Esophagus squamous epithelium (tissue), 5 donors: ENCODE results near the gene ZNF502. TPM values are rescaled to one million over a fixed set of nuclear protein-coding genes. Genes with fewer than 3 reads are reported as not detected.

ENCODE experiments used
- DNase-seq: peaks from one replicate; lab custom pipeline; 2025; lab: John Stamatoyannopoulos, UW
- H3K27ac ChIP-seq, 4 donors: fragments of 200-600 bp; sonication (generic); one replicate each; pipeline ENCODE4 v1.5.1; 2016 to 2019; ENCODE audit warnings: mild to moderate bottlenecking in 1 of 4
- H3K27me3 ChIP-seq, 4 donors: fragments of 200-600 bp; sonication (generic); 1 replicate in 3 of 4; 2 replicates in 1 of 4; pipeline versions ENCODE4 v1.5.1 to v1.6.0; 2017 to 2021; ENCODE audit warnings: antibody characterized with exemption in 1 of 4
- H3K36me3 ChIP-seq, 3 donors: fragments of 200-600 bp; sonication (generic); one replicate each; pipeline ENCODE4 v1.5.1; 2016 to 2019
- H3K4me1 ChIP-seq, 3 donors: fragments of 200-600 bp; sonication (generic); one replicate each; pipeline ENCODE4 v1.5.1; 2017 to 2019
- H3K4me3 ChIP-seq, 4 donors: fragments of 200-600 bp; sonication (generic); 1 replicate in 3 of 4; 2 replicates in 1 of 4; pipeline ENCODE4 v1.5.1; 2016 to 2019; ENCODE audit warnings: mild to moderate bottlenecking in 2 of 4, moderate library complexity in 1 of 4
- H3K9me3 ChIP-seq, 3 donors: fragments of 200-600 bp; sonication (generic); one replicate each; pipeline ENCODE4 v1.5.1; 2016 to 2019
- POLR2A ChIP-seq, 4 donors: fragments of 450-650 bp; IDR thresholded peaks; one replicate each; pipeline ENCODE4 v1.6.1; 2017; ENCODE audit warnings: antibody characterized with exemption in 4 of 4, mild to moderate bottlenecking in 4 of 4, moderate library complexity in 3 of 4
- WGBS, 2 donors: methylation state at CpG; one replicate each; pipeline ENCODE4 v1.1.5; 2018; 5-methylcytosine and 5-hydroxymethylcytosine counted together
- intact Hi-C: fragments of 100-400 bp; cut with DNase I; formaldehyde crosslinking; loops from one replicate; pipeline ENCODE4 v1.15.0; 2022
- total RNA-seq, 4 donors: library from RNA; depleted of rRNA; stranded (reverse); fragments of >200 nt; gene quantifications; one replicate each; pipeline ENCODE4 v1.1.0, GENCODE V29; 2016
- TF ChIP-seq, protein P1 (sequence below), 6 experiments: fragments of 450-650 bp in 4 of 6; fragments of 200-600 bp in 2 of 6; sonication (generic) in 2 of 6; IDR thresholded peaks; one replicate each; pipeline ENCODE4 v1.5.1; 2016 to 2019; ENCODE audit warnings: antibody characterized with exemption in 6 of 6, mild to moderate bottlenecking in 4 of 6, moderate library complexity in 4 of 6
- donor health status: DM: yes; HTN: yes; CAD: no.

Gene ZNF502
- total RNA-seq, 4 donors from 2014 or later, result 1.7 to 7.2 (median 2.6) TPM

DNA sequence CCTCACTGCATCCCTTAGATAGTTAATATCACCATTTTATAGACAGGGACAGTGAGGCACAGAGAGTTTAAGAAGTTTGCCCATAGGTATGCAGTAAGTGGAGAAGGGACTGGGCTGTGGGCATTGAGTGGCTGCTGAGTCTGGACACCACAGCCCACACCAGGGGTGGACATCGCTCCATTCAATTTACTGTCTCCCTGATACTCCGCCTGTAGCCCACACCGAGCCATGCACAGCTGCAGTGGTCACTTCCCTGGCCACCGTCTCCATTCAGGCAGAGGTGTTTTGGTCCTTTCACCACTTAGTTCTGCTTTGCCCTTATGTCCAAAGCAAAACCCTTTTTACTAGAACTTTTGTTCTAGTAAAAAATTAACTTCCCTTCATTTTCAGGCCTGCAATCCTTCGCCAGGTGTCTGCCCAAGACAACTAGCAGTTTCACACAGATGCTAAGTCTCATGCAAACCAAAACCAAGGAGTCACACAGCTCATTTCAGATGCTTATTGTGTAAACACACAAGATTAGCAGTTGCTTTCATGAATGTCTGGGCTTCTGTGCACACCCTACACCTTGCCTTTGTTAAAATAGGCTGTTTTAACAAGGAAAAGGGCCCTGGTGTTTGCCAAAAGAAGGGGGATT is 33.9 kb upstream of the ZNF502 start:
- peaks cover 0 to 2% (median 0%) of the 10 kb centered on the region in 3 donors for H3K36me3 ChIP-seq
- intact Hi-C loops, result no loop called here
- H3K4me1 ChIP-seq, result no peaks in the 10 kb centered on the region
- H3K9me3 ChIP-seq, result peaks cover 0 to 50% (median 3%) of the 10 kb centered on the region in 3 donors
- TF ChIP-seq POLR2A (IDR thresholded peaks at IDR 0.05), result no peak
- TF ChIP-seq, protein P1, sequence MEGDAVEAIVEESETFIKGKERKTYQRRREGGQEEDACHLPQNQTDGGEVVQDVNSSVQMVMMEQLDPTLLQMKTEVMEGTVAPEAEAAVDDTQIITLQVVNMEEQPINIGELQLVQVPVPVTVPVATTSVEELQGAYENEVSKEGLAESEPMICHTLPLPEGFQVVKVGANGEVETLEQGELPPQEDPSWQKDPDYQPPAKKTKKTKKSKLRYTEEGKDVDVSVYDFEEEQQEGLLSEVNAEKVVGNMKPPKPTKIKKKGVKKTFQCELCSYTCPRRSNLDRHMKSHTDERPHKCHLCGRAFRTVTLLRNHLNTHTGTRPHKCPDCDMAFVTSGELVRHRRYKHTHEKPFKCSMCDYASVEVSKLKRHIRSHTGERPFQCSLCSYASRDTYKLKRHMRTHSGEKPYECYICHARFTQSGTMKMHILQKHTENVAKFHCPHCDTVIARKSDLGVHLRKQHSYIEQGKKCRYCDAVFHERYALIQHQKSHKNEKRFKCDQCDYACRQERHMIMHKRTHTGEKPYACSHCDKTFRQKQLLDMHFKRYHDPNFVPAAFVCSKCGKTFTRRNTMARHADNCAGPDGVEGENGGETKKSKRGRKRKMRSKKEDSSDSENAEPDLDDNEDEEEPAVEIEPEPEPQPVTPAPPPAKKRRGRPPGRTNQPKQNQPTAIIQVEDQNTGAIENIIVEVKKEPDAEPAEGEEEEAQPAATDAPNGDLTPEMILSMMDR (IDR thresholded peaks at IDR 0.05), result no peak
- H3K27me3 ChIP-seq, result no peaks in the 10 kb centered on the region
- H3K4me3 ChIP-seq, result no peak overlapping the region
- WGBS, 2 donors, result 84 to 93% methylated on average over 5 of the region's 5 CpGs
- no peak overlapping the region for H3K27ac ChIP-seq
- no peak for DNase-seq

DNA sequence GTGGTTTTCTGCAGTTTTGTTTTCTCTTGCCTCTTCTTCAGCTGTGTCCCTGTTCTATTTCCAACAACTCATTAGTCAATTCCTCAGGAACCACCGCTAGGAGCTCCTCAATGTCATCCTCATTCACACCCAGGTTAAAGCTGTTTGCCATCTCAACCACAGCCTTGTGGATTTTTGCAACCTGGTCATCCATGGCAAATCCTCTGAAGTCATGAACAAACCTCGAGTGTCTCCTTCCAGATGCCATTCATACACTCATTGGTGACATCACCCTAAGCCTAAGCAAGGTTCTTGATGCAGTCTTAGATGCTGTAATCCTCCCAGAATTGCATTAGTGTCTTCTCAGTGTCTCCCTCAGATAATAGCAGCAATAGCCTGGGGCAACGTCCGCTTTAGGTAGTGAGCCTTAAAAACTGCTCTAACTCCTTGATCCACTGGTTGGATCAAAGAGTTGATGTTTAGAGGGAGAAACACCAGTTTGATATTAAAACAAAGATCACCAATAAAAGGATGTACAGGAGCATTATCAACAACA is 31.5 kb upstream of the ZNF502 start:
- TF ChIP-seq, protein P1 (IDR thresholded peaks at IDR 0.05), result no peak
- no peak for TF ChIP-seq POLR2A (IDR thresholded peaks at IDR 0.05)
- 81 to 93% methylated on average over 4 of the region's 4 CpGs for WGBS, 2 donors
- Histone ChIP-seq H3K36me3 (peaks cover 0 to 10% (median 0%) of the 10 kb centered on the region in 3 donors), H3K4me3 (no peak overlapping the region), H3K27me3 (no peaks in the 10 kb centered on the region), H3K4me1 (peaks cover 0 to 15% (median 5%) of the 10 kb centered on the region in 3 donors), H3K27ac (no peak overlapping the region), H3K9me3 (peaks cover 0 to 51% (median 0%) of the 10 kb centered on the region in 3 donors)
- intact Hi-C loops, result no loop called here
- no peak for DNase-seq

DNA sequence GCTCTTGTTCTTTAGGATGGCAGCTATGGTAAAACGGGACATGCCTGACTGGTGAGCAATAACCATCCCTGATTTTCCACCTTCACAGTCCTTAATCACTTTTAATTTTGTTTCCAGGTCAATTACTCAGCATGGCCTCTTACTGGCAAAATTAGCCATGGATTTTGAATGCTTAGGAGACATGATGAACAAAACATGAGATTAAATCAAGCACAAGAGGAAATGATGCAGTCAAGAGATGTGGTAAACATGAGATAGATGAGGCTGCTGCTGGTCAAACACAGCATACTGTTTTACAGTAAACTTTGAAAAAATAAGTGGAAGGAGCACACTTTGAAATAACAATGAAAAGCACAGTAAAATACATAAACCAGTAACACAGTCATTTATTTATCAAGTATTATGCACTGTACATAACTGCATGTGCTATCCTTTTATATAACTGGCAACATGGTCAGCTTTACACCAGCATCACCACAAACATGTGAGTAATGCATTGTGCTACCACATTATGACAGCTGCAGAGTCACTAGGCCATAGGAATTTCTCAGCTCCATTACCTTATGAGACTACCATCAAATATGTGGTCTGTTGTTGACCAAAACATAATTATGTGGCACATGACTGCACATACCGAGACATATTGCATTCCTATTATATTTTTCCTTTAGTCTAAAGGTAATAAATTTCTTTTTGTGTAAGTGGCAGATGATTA is 30.1 kb upstream of the ZNF502 start:
- Histone ChIP-seq H3K27ac (no peak overlapping the region), H3K4me1 (peaks cover 0 to 16% (median 5%) of the 10 kb centered on the region in 3 donors), H3K27me3 (no peaks in the 10 kb centered on the region), H3K9me3 (peaks cover 0 to 45% (median 0%) of the 10 kb centered on the region in 3 donors), H3K36me3 (peaks cover 0 to 10% (median 0%) of the 10 kb centered on the region in 3 donors), H3K4me3 (no peak overlapping the region)
- DNase-seq, result no peak
- TF ChIP-seq POLR2A (IDR thresholded peaks at IDR 0.05), result no peak
- TF ChIP-seq, protein P1 (IDR thresholded peaks at IDR 0.05), result no peak
- 73 to 79% methylated on average over 2 of the region's 2 CpGs for WGBS, 2 donors
- intact Hi-C loops, result no loop called here

DNA sequence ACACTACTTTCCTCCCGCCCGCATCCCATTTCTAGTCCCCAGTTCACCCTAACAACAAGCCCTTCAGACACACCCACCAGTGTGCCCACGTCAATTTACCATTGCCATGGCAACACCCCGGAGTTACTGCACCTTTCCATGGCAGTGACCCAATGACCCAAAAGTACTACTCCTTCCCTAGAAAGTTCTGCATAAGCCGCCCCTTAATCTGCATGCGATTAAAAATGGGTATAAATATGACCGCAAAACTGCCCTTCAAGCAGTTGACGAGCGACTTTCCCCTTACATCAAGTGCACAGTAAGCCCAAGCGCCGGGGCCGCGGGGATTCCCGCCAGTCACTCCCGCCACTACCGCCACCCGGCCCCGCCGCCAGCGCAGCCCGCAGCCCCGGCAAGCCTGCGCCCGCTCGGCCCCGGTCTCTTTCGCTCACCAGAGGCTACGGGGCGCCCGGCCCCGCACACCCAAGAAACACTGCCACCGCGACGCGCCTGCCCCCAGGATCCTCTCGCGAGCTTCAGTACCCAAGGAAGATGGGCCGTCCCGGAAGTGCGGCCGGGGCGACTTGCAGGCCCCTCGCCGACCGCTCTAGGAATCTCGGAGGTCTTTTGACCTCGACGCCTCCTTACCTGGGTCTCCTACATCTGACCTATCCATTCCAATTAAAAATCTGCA is 27.2 kb upstream of the ZNF502 start:
- peaks cover 0 to 16% (median 5%) of the 10 kb centered on the region in 3 donors for H3K4me1 ChIP-seq
- H3K4me3 ChIP-seq, result peak overlapping the region; percentile 47 to 82 (median 62)
- intact Hi-C loops, result no loop called here
- peaks cover 0 to 29% (median 0%) of the 10 kb centered on the region in 4 donors for H3K27me3 ChIP-seq
- WGBS, 2 donors, result 7 to 12% methylated on average over 24 to 27 of the region's 48 CpGs
- H3K27ac ChIP-seq, result peak overlapping the region in 2 of 4 donors; percentile 40 to 42
- peaks cover 0 to 10% (median 0%) of the 10 kb centered on the region in 3 donors for H3K36me3 ChIP-seq
- DNase-seq, result no peak
- TF ChIP-seq, protein P1 (IDR thresholded peaks at IDR 0.05), result no peak
- TF ChIP-seq POLR2A (IDR thresholded peaks at IDR 0.05), result no peak
- H3K9me3 ChIP-seq, result peaks cover 0 to 39% (median 0%) of the 10 kb centered on the region in 3 donors
